ENCODE results near the gene ARID1A.

Gene ARID1A

DNA sequence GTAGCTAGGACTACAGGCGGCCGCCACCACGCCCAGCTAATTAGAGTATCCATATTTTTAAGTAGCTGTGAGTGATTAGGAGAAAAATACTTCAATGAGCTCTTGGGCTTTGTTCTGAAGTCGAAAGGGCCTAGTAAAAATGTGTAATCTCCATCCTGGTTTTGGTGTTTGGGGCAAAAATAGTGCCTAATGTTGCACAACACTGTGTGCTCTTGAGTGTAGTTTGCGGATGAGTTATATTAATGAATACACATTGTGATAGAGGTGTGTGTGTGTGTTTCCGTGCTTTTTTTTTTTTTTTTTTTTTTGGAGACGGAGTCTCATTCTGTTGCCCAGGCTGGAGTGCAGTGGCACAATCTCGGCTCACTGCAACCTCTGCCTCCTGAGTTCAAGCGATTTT lies 6.3 kb upstream of the ARID1A start:
- H3K9me3 ChIP-seq (ENCODE audit: insufficient read depth, low read length) = no peaks in the 10 kb centered on the region
- H3K4me2 ChIP-seq (ENCODE audit: low read depth, low read length, poor library complexity, severe bottlenecking) = no peak overlapping the region

DNA sequence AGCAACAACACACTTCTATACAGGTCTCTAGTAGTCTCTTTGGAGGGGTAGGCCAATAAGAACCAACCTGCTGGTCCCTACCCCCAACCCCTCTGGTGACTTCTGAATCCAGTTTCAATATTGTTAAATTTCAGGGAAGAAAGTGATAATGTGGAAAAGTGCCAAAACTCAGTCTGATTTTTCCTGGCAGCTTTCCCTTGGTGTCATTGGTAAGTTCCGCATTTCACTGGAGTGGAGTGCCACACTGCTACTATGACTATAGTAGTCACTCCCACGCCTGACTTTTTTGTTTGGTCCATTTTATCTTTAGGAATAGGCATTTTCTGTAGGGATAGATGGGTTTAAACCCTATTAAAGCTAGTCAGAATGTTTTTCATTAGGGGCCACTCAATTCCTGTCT lies 5.7 kb upstream of the ARID1A start:
- no peaks in the 10 kb centered on the region for H3K9me2 ChIP-seq (replicated peaks; ENCODE audit: insufficient read depth, low read length)
- H3K79me2 ChIP-seq (ENCODE audit: insufficient read depth, low read length) = no peaks in the 10 kb centered on the region
- no peak overlapping the region for H3K4me2 ChIP-seq (ENCODE audit: low read depth, low read length, poor library complexity, severe bottlenecking)
- H3K9ac ChIP-seq (ENCODE audit: low read length) = no peak overlapping the region
- peaks cover 34% of the 10 kb centered on the region for H3F3A ChIP-seq (ENCODE audit: insufficient read depth)
- no peaks in the 10 kb centered on the region for H3K27me3 ChIP-seq (ENCODE audit: low read length)
- H2AFZ ChIP-seq (ENCODE audit: low read depth, low read length, severe bottlenecking) = no peak overlapping the region
- H3K4me3 ChIP-seq (ENCODE audit: insufficient read depth, low read length, poor library complexity, severe bottlenecking) = no peak overlapping the region
- no peaks in the 10 kb centered on the region for H4K20me1 ChIP-seq (ENCODE audit: low read depth, low read length)
- no peaks in the 10 kb centered on the region for H3K36me3 ChIP-seq (ENCODE audit: low read length)
- no peak for TF ChIP-seq EZH2phosphoT487 (conservative IDR thresholded peaks at IDR 0.05; ENCODE audit: low read length)
- TF ChIP-seq, protein P1, sequence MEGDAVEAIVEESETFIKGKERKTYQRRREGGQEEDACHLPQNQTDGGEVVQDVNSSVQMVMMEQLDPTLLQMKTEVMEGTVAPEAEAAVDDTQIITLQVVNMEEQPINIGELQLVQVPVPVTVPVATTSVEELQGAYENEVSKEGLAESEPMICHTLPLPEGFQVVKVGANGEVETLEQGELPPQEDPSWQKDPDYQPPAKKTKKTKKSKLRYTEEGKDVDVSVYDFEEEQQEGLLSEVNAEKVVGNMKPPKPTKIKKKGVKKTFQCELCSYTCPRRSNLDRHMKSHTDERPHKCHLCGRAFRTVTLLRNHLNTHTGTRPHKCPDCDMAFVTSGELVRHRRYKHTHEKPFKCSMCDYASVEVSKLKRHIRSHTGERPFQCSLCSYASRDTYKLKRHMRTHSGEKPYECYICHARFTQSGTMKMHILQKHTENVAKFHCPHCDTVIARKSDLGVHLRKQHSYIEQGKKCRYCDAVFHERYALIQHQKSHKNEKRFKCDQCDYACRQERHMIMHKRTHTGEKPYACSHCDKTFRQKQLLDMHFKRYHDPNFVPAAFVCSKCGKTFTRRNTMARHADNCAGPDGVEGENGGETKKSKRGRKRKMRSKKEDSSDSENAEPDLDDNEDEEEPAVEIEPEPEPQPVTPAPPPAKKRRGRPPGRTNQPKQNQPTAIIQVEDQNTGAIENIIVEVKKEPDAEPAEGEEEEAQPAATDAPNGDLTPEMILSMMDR (IDR thresholded peaks at IDR 0.05; ENCODE audit: insufficient read depth, low read length, poor library complexity, severe bottlenecking) = no peak
- no peak overlapping the region for H3K27ac ChIP-seq (ENCODE audit: low read depth, low read length)
- no peaks in the 10 kb centered on the region for H3K9me3 ChIP-seq (ENCODE audit: insufficient read depth, low read length)

More for the DNA sequence above, 6.3 kb upstream of the ARID1A start:
- Histone ChIP-seq H3K27me3 (ENCODE audit: low read length) (no peaks in the 10 kb centered on the region), H3K79me2 (ENCODE audit: insufficient read depth, low read length) (no peaks in the 10 kb centered on the region), H4K20me1 (ENCODE audit: low read depth, low read length) (no peaks in the 10 kb centered on the region), H2AFZ (ENCODE audit: low read depth, low read length, severe bottlenecking) (no peak overlapping the region), H3K36me3 (ENCODE audit: low read length) (no peaks in the 10 kb centered on the region), H3K9me2 (replicated peaks; ENCODE audit: insufficient read depth, low read length) (no peaks in the 10 kb centered on the region), H3F3A (ENCODE audit: insufficient read depth) (peaks cover 27% of the 10 kb centered on the region), H3K4me3 (ENCODE audit: insufficient read depth, low read length, poor library complexity, severe bottlenecking) (no peak overlapping the region), H3K9ac (ENCODE audit: low read length) (no peak overlapping the region), H3K27ac (ENCODE audit: low read depth, low read length) (no peak overlapping the region)
- TF ChIP-seq EZH2phosphoT487 (conservative IDR thresholded peaks at IDR 0.05; ENCODE audit: low read length) = no peak
- TF ChIP-seq, protein P1 (IDR thresholded peaks at IDR 0.05; ENCODE audit: insufficient read depth, low read length, poor library complexity, severe bottlenecking) = no peak

DNA sequence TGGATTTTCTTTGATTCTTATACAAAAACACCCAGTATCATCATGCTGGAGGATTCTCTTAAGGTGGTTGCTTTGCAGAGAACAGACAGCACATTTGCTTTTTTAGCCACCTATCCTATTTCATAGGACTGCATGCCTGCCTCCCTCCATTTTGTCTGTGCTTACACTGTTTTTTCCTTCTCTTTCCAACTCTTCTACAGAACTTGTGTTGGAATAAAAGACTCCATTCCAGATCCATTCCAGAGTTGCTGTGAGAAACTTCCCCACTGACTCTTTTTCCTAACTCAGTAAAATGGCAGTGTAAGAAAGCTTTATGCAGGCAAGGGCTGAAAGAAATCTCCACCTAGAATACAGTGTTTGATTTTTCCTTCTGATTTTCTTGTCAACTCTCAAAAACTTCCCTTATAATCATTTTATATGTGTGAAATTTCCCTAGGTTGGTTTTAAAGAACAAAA lies 5.2 kb upstream of the ARID1A start:
- no peaks in the 10 kb centered on the region for H3K9me3 ChIP-seq (ENCODE audit: insufficient read depth, low read length)
- H3K36me3 ChIP-seq (ENCODE audit: low read length) = no peaks in the 10 kb centered on the region
- no peak overlapping the region for H3K4me2 ChIP-seq (ENCODE audit: low read depth, low read length, poor library complexity, severe bottlenecking)
- no peak for TF ChIP-seq EZH2phosphoT487 (conservative IDR thresholded peaks at IDR 0.05; ENCODE audit: low read length)
- TF ChIP-seq, protein P1 (IDR thresholded peaks at IDR 0.05; ENCODE audit: insufficient read depth, low read length, poor library complexity, severe bottlenecking) = no peak
- H3K27me3 ChIP-seq (ENCODE audit: low read length) = no peaks in the 10 kb centered on the region
- no peak overlapping the region for H3K9ac ChIP-seq (ENCODE audit: low read length)
- H3F3A ChIP-seq (ENCODE audit: insufficient read depth) = peaks cover 34% of the 10 kb centered on the region
- no peaks in the 10 kb centered on the region for H4K20me1 ChIP-seq (ENCODE audit: low read depth, low read length)
- H3K79me2 ChIP-seq (ENCODE audit: insufficient read depth, low read length) = no peaks in the 10 kb centered on the region
- no peak overlapping the region for H3K27ac ChIP-seq (ENCODE audit: low read depth, low read length)
- no peak overlapping the region for H3K4me3 ChIP-seq (ENCODE audit: insufficient read depth, low read length, poor library complexity, severe bottlenecking)
- no peak overlapping the region for H2AFZ ChIP-seq (ENCODE audit: low read depth, low read length, severe bottlenecking)
- no peaks in the 10 kb centered on the region for H3K9me2 ChIP-seq (replicated peaks; ENCODE audit: insufficient read depth, low read length)
